NCI-H460 (cell line): ENCODE data around the gene PARVG. TPM values are rescaled to one million over a fixed set of nuclear protein-coding genes. Genes with fewer than 3 reads are reported as not detected.

Experiments used
- DNase-seq: peaks from one replicate; pipeline ENCODE4 v3.0.0-alpha.2; 2016; ENCODE audit warnings: low read depth; ENCODE audit errors: extremely low read depth
- total RNA-seq: library from RNA; depleted of rRNA; stranded (reverse); fragments of >200 nt; shearing (Covaris generic); gene quantifications from 2 replicates; pipeline ENCODE4 v1.2.3, GENCODE V29; 2014

PARVG gene
- total RNA-seq, 1 experiment from 2014 or later = not detected

DNA sequence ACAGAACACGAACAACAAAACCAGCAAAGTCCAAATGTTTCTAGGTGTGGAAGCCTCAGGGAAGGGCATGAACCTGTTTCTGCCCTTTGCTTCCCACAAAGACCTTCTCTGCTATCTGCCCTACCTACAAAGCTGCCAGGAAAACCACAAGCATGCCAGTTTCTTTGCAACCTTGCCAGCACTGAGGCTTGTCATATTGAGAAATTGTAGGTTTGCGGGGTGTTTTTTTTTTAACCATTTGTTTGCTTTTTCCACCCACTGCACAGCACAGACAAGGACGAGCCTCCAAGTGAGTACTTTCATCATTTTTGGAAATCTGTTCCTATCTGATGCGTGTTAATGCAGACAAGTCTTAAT, 12.8 kb downstream of the PARVG start:
- DNase-seq = no peak

- no peak for DNase-seq
These were observed 13.8 kb downstream of the PARVG start for GRCh38 chr22:44194569-44194968.

GRCh38 chr22:44195189-44195871, 14.6 kb downstream of the PARVG start:
- no peak for DNase-seq

GRCh38 chr22:44196241-44196640, 15.5 kb downstream of the PARVG start:
- no peak for DNase-seq

DNA sequence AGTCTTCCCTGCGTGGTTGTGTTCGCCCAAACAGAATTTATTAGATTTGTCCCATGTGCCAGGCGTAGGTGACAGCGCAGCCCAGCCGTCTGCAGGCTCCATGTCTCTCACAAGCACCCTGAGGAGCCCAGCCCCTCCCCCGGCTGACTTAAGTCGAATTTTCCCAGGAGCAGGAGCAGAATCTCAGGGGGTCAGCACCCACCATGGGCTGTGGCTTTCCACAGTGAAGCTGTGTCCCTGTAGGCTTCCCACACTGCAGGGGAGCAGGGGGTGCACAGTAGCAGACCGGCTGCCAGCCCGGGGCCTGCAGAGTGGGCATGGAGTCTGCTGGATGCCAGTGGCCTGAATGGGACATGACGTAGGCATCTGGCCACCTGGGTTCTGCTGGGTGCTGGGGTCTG, 16.0 kb downstream of the PARVG start:
- no peak for DNase-seq

- DNase-seq = no peak
These were observed 16.5 kb downstream of the PARVG start for GRCh38 chr22:44197271-44197670.

- no peak for DNase-seq
These were observed 18.4 kb downstream of the PARVG start for GRCh38 chr22:44199164-44199563.

DNA sequence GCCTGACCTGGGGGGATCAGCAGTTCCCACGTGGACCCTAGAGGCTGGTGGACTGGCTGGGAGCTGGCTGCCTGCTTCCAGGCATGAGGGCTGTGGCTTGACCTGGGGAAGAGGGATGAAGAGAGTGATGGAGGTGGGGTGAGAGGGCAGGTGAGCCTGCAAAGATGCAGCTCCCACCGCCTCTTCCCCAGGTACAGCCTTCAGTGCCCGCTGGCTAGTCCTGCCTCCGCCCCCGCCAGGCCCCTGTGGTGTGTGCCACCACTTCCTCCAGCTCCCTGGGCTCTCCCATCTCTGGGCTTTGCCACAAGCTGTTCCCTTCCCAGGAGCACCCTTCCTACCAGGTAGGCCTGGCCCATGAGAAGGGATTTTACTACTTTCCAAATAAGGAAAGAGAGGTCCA, 19.1 kb downstream of the PARVG start:
- no peak for DNase-seq

DNA sequence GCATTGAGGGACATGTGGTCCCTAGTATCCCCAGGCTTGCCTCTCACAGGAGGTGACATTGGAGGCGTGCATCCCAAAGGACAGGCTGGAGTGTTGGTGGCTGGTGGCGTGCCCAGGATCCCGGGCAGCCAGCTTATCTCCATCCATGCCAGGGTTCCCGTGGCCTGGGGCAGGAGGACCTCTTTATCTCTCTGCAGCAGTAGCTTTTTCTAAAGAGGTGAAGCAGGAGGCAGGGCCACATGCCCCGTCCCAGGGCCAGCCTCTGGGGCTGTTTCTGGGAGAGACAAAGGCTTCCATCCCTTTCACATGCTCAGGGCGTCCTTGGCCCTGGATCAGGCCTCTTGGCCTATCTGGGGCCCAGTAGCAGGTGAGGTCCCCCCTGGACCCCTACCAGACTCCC, 19.7 kb downstream of the PARVG start:
- no peak for DNase-seq

DNA sequence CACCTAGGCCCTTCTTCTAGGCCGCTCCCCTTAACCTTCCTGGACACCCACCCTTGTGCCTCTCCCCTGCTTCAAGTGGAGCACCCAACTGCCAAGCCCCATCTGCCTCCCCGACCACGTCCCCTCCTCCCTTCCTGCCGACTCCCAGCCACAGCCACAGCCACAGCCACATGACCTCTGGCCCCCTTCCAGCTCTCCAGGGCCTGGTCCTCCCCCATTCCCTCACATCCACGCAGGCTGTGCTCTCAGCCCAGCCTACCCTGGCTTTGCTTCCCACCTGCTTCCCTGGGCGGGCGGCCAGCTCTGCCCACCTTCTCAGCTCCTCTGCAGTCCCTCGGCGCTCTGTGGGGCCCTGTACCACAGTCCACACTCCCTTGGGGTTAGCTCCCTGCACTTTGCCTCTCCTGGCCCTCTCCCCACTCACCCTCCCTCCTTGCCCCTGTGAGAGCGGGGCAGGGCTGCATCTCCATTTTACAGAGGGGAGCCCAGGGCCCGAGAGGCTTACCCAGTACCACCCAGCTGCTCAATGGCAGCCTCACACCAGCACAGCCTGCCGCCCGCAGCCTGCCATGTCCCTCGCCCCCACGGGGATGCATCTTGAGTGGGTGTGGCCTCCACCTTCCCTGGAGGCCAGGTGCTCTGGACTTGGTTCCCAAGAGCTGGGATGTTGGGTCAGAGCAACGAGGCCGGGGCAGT, 20.3 kb downstream of the PARVG start:
- DNase-seq = no peak

DNA sequence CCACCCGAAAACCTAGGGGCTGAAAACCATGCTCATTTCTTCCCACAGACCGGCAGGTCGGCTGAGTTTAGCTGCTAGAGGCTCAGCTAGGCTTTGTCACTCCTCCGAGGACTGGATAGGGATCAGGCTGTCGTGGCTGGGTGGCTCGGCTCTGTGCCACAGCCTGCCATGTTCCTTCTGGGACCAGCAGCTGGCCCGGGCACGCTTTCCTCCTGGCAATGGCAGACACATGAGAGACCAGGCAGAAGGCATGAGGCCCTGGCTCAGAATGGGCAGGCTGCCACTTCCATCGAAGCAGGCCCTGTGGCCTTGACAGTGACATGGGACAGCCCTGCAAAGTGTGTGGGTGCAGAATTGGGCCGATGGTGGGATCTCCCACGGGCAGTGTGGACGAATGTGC, 20.9 kb downstream of the PARVG start:
- DNase-seq = no peak

DNA sequence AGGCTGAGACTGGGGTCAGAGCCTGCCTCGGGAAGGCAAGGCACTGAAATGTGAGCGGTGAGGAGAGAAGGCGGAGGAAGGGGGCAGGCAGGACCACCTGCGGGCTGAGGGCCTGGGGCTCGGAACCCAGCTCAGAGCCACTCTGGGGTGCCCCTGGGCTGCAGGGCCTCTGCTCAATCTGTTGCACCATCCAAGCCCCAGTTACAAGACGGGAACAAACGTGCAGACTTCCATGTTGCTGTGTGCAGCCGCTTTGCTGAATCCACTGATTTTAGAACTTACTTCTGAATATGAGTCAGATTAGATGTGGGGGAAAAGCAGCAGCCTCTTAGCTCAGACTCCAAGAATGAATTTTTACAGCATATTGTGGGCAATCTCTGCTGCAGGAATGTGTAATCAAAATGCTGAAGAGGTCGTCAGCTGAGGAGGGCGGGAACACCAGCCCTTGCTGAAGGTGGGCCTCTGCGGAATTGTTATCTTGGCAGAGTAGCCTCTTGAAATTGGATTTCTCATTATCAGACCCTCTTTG, 21.6 kb downstream of the PARVG start:
- no peak for DNase-seq

DNA sequence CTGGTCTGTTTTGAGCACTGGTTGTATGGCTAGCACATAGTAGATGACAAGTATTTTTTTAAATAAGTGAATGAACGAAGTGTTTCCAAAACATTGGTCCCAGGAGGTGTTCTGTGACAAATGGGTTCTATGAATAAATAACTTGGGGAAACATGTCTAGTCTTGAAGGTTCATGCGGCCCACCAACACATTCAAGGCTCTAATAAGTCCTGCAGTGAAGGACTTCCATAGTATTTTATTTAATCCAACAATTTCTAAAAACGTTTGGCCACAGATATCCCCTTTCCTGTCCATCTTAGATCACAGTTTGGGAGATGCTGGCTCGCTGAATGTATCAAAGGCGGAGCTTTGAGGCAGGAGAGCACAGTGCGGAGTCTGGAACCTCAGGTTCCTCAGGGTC, 22.5 kb downstream of the PARVG start:
- DNase-seq = no peak

- DNase-seq = no peak
These were observed 24.2 kb downstream of the PARVG start for GRCh38 chr22:44204739-44205515.

GRCh38 chr22:44205516-44206329, 25.0 kb downstream of the PARVG start:
- no peak for DNase-seq

DNA sequence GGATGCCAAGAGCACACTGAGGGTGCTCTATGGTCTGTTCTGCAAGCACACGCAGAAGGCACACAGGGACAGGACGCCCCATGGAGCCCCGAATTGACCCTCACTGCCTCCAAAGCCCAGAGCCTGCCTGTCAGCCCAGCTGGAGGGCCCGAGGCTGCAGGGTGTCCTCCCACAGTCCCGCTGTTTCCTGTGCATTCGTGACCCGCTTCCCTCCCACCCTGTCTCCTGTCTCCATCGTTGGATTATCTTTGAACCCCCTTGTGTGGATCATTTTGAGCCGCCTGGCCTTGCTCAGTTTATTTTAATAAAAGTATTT, 25.6 kb downstream of the PARVG start:
- DNase-seq = no peak

DNA sequence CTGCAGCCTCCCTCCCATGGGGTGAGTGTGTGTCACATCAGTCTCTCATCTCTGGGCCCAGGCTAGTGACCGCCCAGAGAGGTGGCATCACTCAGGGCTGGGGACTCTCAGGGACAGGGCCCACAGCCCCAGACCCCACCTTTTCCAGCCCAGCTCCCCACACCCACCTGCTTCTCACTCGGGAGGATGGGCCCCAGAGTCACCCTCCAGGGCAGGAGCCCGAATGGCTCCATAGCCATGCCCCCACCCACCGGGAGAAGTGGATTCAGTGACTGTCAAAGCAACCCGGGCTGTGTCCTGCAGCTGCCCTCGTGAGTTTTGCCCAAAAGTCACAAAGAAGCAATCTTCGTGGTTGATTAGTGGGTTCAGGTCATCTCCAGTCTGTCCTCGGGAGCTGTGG, 26.0 kb downstream of the PARVG start:
- no peak for DNase-seq

GRCh38 chr22:44207173-44207980, 26.7 kb downstream of the PARVG start:
- DNase-seq = no peak

- DNase-seq = no peak
These were observed 27.2 kb downstream of the PARVG start for GRCh38 chr22:44207981-44208317.

DNA sequence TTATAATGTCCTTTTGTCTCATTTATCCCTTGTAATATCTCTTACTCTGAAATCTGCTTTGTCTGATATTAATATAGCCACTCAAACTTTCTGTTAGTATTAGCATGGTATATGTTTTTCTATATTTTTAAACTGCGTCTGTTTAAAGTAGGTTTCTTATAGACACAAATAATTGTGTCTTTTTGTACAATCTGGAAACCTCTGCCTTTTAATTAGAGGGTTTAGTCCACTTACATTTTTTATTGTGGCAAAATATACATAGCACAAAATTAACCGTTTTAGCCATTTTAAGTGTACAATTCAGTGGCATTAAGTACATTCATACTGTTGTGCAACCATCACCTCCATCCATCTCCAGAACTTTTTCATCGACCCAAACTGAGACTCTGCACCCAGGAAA, 28.6 kb downstream of the PARVG start:
- no peak for DNase-seq
